Adrenal gland (tissue), 5 donors: ENCODE data around the gene PHGDH.

Experiments used
- POLR2A ChIP-seq, 2 donors: fragments of 450-650 bp; IDR thresholded peaks; one replicate each; pipeline ENCODE4 v1.6.1; 2017; ENCODE audit warnings: antibody characterized with exemption in 2 of 2, mild to moderate bottlenecking in 2 of 2, moderate library complexity in 1 of 2
- TF ChIP-seq, protein P1 (sequence below), 6 experiments: fragments of 450-650 bp in 4 of 6; fragments of 200-600 bp in 2 of 6; sonication (generic) in 1 of 6; IDR thresholded peaks; 1 replicate in 5 of 6; 2 replicates in 1 of 6; pipeline versions ENCODE4 v1.5.1 to v1.8.0; 2016 to 2021; ENCODE audit warnings: antibody characterized with exemption in 6 of 6, mild to moderate bottlenecking in 2 of 6, moderate library complexity in 1 of 6
- donor health status: DM: no; HTN: no; CAD: no.

- TF ChIP-seq POLR2A (IDR thresholded peaks at IDR 0.05): no peak
- TF ChIP-seq, protein P1, sequence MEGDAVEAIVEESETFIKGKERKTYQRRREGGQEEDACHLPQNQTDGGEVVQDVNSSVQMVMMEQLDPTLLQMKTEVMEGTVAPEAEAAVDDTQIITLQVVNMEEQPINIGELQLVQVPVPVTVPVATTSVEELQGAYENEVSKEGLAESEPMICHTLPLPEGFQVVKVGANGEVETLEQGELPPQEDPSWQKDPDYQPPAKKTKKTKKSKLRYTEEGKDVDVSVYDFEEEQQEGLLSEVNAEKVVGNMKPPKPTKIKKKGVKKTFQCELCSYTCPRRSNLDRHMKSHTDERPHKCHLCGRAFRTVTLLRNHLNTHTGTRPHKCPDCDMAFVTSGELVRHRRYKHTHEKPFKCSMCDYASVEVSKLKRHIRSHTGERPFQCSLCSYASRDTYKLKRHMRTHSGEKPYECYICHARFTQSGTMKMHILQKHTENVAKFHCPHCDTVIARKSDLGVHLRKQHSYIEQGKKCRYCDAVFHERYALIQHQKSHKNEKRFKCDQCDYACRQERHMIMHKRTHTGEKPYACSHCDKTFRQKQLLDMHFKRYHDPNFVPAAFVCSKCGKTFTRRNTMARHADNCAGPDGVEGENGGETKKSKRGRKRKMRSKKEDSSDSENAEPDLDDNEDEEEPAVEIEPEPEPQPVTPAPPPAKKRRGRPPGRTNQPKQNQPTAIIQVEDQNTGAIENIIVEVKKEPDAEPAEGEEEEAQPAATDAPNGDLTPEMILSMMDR (IDR thresholded peaks at IDR 0.05): no peak
Measured at GRCh38 chr1:119752592-119752991, 40.9 kb downstream of the PHGDH start.
